K562 (cell line): Measurements from ENCODE around the gene TFE3. TPM values are rescaled to one million over a fixed set of nuclear protein-coding genes. Genes with fewer than 3 reads are reported as not detected.
A peak's percentile ranks its signal among the peaks of the same experiment; 100 is the strongest.

Experiments used
- ADNP ChIP-seq: fragments of 200-800 bp; sonication (Bioruptor generic); IDR thresholded peaks from 2 replicates; pipeline ENCODE4 v1.6.1; 2016; ENCODE audit warnings: missing genetic modification characterization, missing compliant biosample characterization
- CBFA2T2 ChIP-seq: fragments of 450-650 bp; conservative IDR thresholded peaks from 2 replicates; pipeline ENCODE4 v1.6.1; 2017; ENCODE audit warnings: mild to moderate bottlenecking
- CBX8 ChIP-seq: fragments of 200-600 bp; sonication (generic); IDR thresholded peaks from 2 replicates; pipeline ENCODE4 v1.6.1; 2012; ENCODE audit warnings: borderline replicate concordance, mixed run types, low read depth, mild to moderate bottlenecking, moderate library complexity, mixed read lengths, low read length, control low read depth, inconsistent platforms; ENCODE audit not compliant: poor library complexity, severe bottlenecking; ENCODE audit errors: extremely low read depth
- CEBPB ChIP-seq: fragments of 450-650 bp; IDR thresholded peaks from 2 replicates; pipeline ENCODE4 v1.6.1; 2016; ENCODE audit warnings: missing genetic modification characterization, missing compliant biosample characterization
- EHMT2 ChIP-seq: fragments of 450-650 bp; IDR thresholded peaks from 2 replicates; pipeline ENCODE4 v1.6.1; 2018; ENCODE audit warnings: antibody characterized with exemption
- ERF ChIP-seq: fragments of 450-650 bp; formaldehyde crosslinking; IDR thresholded peaks from 2 replicates; pipeline ENCODE4 v1.4.0; 2020; ENCODE audit warnings: mild to moderate bottlenecking, mixed read lengths
- HCFC1 ChIP-seq: IDR thresholded peaks from 2 replicates; pipeline ENCODE4 v1.6.1; 2012; ENCODE audit warnings: low read depth, low read length, improper control_type of control experiment
- HDAC1 ChIP-seq, 2 experiments: fragments of 450-650 bp; IDR thresholded peaks; 2 replicates each; pipeline ENCODE4 v1.6.1; 2016 to 2017; ENCODE audit warnings: inconsistent platforms in 1 of 2, mild to moderate bottlenecking in 1 of 2, moderate library complexity in 1 of 2
- HNRNPUL1 ChIP-seq: fragments of 200-400 bp; formaldehyde crosslinking; IDR thresholded peaks from 2 replicates; pipeline ENCODE4 v1.6.1; 2017; ENCODE audit warnings: low read length
- LEF1 ChIP-seq: fragments of 450-650 bp; IDR thresholded peaks from 2 replicates; pipeline ENCODE4 v1.6.1; 2016; ENCODE audit warnings: mild to moderate bottlenecking
- MEF2D ChIP-seq: conservative IDR thresholded peaks from 2 replicates; pipeline ENCODE4 v1.6.1; 2016; ENCODE audit warnings: low read depth, missing genetic modification characterization, missing compliant biosample characterization
- PHF8 ChIP-seq: fragments of 200-600 bp; sonication (generic); IDR thresholded peaks from 2 replicates; pipeline ENCODE4 v1.6.1; 2012; ENCODE audit warnings: mixed run types, mild to moderate bottlenecking, inconsistent platforms, low read length, moderate library complexity, borderline replicate concordance
- SREBF1 ChIP-seq: fragments of 150-350 bp; IDR thresholded peaks from 2 replicates; pipeline ENCODE4 v1.6.1; 2014; ENCODE audit warnings: antibody characterized with exemption, low read depth, low read length, borderline replicate concordance
- SRF ChIP-seq, 2 experiments: fragments of 250-450, 450-650 bp in 1 of 2; sonication (Bioruptor Pico) in 1 of 2; sonication (generic) in 1 of 2; formaldehyde crosslinking; IDR thresholded peaks; 2 replicates each; pipeline versions ENCODE4 v1.5.0 to v1.5.1; 2020 to 2022; ENCODE audit warnings: mild to moderate bottlenecking in 1 of 2, missing genetic modification reagents in 1 of 2
- TAF7 ChIP-seq: fragments of 450-650 bp; IDR thresholded peaks from 2 replicates; pipeline ENCODE4 v1.6.1; 2016; ENCODE audit warnings: missing genetic modification characterization, missing compliant biosample characterization
- TEAD4 ChIP-seq, 2 experiments: sonication (generic) in 1 of 2; formaldehyde crosslinking in 1 of 2; IDR thresholded peaks; 2 replicates each; pipeline versions ENCODE4 v1.6.1 to v1.8.0; 2012 to 2022; ENCODE audit warnings: borderline replicate concordance in 1 of 2, inconsistent platforms in 1 of 2, low read length in 1 of 2, mild to moderate bottlenecking in 1 of 2, missing genetic modification reagents in 1 of 2
- TRIM25 ChIP-seq: fragments of 450-650 bp; IDR thresholded peaks from 2 replicates; pipeline ENCODE4 v1.7.0; 2016; ENCODE audit warnings: borderline replicate concordance
- ZBTB17 ChIP-seq: fragments of 450-650 bp; formaldehyde crosslinking; IDR thresholded peaks from 2 replicates; pipeline ENCODE4 v1.4.0; 2020; ENCODE audit warnings: mild to moderate bottlenecking
- ZBTB34 ChIP-seq: fragments of 250-450 bp; sonication (Bioruptor Pico); IDR thresholded peaks from 2 replicates; pipeline ENCODE4 v1.8.0; 2021; ENCODE audit warnings: mild to moderate bottlenecking, moderate library complexity
- polyA plus RNA-seq, 8 experiments: library from polyadenylated mRNA; depleted of rRNA in 4 of 8; stranded (reverse) in 5 of 8; unstranded in 3 of 8; fragments of >200 nt; fragmentation: Nextera tagmentation in 2 of 8; fragmentation: Illumina TruSeq in 1 of 8; extraction: Ambion mirVana in 2 of 8; extraction: Trizol in 1 of 8; gene quantifications; 2 replicates each; pipeline versions ENCODE4 v1.2.1 to v1.2.3, GENCODE V29; 2011 to 2014; ENCODE audit warnings: inconsistent platforms in 1 of 8, missing spikeins in 1 of 8
- total RNA-seq, 7 experiments: library from RNA; depleted of rRNA in 6 of 7; stranded (reverse); fragments of >200 nt in 6 of 7; fragmentation: Illumina TruSeq in 2 of 7; extraction: Trizol in 2 of 7; gene quantifications; 2 replicates each; pipeline versions ENCODE4 v1.2.1 to v1.2.3, GENCODE V29; 2011 to 2021; ENCODE audit warnings: low replicate concordance in 1 of 7
- TF ChIP-seq, protein P1 (sequence below): fragments of 250-450 bp; sonication (Bioruptor Pico); IDR thresholded peaks from 2 replicates; pipeline ENCODE4 v1.8.0; 2022; ENCODE audit warnings: moderate library complexity, mild to moderate bottlenecking, inconsistent platforms
- TF ChIP-seq, protein P2 (sequence below): IDR thresholded peaks from 2 replicates; pipeline ENCODE4 v1.6.1; 2014; ENCODE audit warnings: antibody characterized with exemption

TFE3 gene
- total and polyA plus RNA-seq, 9 of the 15 experiments (the other 6 are each of a cell fraction or from before 2014, with no cell fraction given): 1.9 to 20.3 (median 11.9) TPM

DNA sequence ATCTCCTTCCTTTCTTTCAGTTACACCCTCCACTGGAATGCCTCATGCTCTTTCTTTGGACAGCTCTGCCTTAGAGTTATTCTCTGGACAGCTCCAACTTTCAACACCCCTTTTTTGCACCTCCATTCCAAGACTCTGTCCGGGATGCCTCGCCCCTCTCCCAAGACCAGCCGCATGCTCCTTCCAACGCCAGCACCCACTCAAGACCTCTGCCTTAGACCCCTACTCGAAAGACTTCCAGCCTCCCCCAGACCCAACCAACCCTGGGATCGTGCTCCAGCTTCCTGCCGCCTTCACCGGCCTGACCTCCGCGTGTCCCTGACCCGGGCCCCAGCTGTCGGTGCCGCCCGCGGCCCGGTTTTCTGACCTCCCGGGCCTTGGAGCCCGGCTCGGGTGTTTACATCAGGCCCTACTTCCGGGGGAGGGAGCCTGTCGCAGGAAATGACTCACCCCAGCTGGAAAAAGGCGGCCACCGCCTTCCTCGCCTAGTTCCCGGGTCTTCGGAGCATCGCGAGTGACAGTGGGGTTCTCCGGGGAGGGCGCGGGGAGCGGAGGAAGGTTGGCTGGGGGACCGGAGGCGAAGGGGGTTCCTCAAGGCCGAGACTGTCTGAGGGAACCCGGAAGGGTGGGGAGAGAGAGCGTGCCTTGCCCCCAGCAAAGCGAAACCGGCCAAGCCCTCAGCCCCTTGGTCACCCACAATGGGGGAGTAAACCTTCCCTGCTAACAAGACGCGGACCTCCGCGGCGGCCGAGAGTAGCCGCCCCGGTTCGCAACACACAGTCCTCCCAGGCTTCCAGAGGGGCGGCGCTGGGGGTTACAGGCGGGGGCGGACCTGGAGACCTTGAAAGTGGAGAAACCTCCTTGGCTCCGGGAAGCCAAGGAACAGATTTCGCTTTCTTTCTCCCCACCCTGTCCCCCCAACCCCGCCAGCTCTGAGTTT lies 36.6 kb upstream of the TFE3 start, which contains the start of gene WDR45 (continued):
- TF ChIP-seq ZBTB34 (no peak), HNRNPUL1 (no peak), CBX8 (no peak), MEF2D (tag) (no peak), SRF (CRISPR knock-in tag; IDR thresholded peaks at IDR 0.05) (no peak), PHF8 (peak; percentile 74; the same call in 1 of the 2 replicates), ADNP (tag) (no peak), TEAD4 (IDR thresholded peaks at IDR 0.05; ENCODE audit: low read length) (no peak), TEAD4 (CRISPR knock-in tag; IDR thresholded peaks at IDR 0.05; ENCODE audit: borderline replicate concordance) (no peak), CBFA2T2 (no peak), TRIM25 (no peak), TAF7 (tag) (no peak; the same call in none of the 2 replicates), ZBTB17 (CRISPR knock-in tag) (no peak), HCFC1 (0 out of 2 replicates have a peak, but pooled peaks have one; percentile 41), HDAC1 (IDR thresholded peaks at IDR 0.05) (peak in 1 of 2 experiments; percentile 90; a peak in 2 of 4 replicates), CEBPB (tag) (no peak), LEF1 (no peak), SREBF1 (no peak), ERF (CRISPR knock-in tag) (no peak), EHMT2 (no peak; the same call in 1 of the 2 replicates)
- TF ChIP-seq, protein P1, sequence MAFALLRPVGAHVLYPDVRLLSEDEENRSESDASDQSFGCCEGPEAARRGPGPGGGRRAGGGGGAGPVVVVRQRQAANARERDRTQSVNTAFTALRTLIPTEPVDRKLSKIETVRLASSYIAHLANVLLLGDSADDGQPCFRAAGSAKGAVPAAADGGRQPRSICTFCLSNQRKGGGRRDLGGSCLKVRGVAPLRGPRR (CRISPR knock-in tag): no peak
- TF ChIP-seq, protein P2, sequence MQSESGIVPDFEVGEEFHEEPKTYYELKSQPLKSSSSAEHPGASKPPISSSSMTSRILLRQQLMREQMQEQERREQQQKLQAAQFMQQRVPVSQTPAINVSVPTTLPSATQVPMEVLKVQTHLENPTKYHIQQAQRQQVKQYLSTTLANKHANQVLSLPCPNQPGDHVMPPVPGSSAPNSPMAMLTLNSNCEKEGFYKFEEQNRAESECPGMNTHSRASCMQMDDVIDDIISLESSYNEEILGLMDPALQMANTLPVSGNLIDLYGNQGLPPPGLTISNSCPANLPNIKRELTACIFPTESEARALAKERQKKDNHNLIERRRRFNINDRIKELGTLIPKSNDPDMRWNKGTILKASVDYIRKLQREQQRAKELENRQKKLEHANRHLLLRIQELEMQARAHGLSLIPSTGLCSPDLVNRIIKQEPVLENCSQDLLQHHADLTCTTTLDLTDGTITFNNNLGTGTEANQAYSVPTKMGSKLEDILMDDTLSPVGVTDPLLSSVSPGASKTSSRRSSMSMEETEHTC: no peak
